Stimulated activated CD4-positive, alpha-beta T cell treated with anti-CD3 and anti-CD28 coated beads, Interleukin-4, amount 100 ng/mL, for 1 hour (primary cell): Measurements from ENCODE around the gene CHAT.

Experiments used
- DNase-seq: peaks from one replicate; pipeline ENCODE4 v3.0.0-alpha.2; 2020

Gene CHAT

GRCh38 chr10:49597426-49598163 lies 16.2 kb upstream of the CHAT start:
- no peak for DNase-seq

GRCh38 chr10:49598164-49598856 lies 15.5 kb upstream of the CHAT start:
- no peak for DNase-seq

GRCh38 chr10:49598986-49599385 lies 14.9 kb upstream of the CHAT start:
- DNase-seq = no peak

- DNase-seq = no peak
These were observed 14.3 kb upstream of the CHAT start for GRCh38 chr10:49599546-49599945.

GRCh38 chr10:49600046-49600445 lies 13.8 kb upstream of the CHAT start:
- no peak for DNase-seq

- DNase-seq = no peak
These were observed 12.9 kb upstream of the CHAT start for GRCh38 chr10:49600781-49601400.

- DNase-seq = no peak
These were observed 12.0 kb upstream of the CHAT start for GRCh38 chr10:49601857-49602256.

- DNase-seq = no peak
These were observed 11.3 kb upstream of the CHAT start for GRCh38 chr10:49602380-49603023.

GRCh38 chr10:49605216-49605938 lies 8.5 kb upstream of the CHAT start:
- no peak for DNase-seq

GRCh38 chr10:49605939-49606509 lies 7.8 kb upstream of the CHAT start:
- DNase-seq = no peak

- peak; percentile 56 for DNase-seq
These were observed 6.8 kb upstream of the CHAT start for GRCh38 chr10:49606981-49607535.

- no peak for DNase-seq
These were observed 5.5 kb upstream of the CHAT start for GRCh38 chr10:49608166-49609005.

- no peak for DNase-seq
These were observed 4.9 kb upstream of the CHAT start for GRCh38 chr10:49609006-49609282.

GRCh38 chr10:49609283-49610113 lies 4.3 kb upstream of the CHAT start:
- no peak for DNase-seq

GRCh38 chr10:49610114-49610457 lies 3.8 kb upstream of the CHAT start, which contains the start of gene SLC18A3:
Gene SLC18A3 (plus strand): TSS chr10:49610310. CDS start chr10:49610741, 431 bp downstream.
- no peak for DNase-seq

GRCh38 chr10:49610458-49611165 lies 3.2 kb upstream of the CHAT start:
- DNase-seq = no peak

GRCh38 chr10:49611166-49611815 lies 2.5 kb upstream of the CHAT start:
- DNase-seq = no peak

GRCh38 chr10:49611816-49612512 lies 1.9 kb upstream of the CHAT start:
- no peak for DNase-seq
